ENCODE results near the gene CELA2A.
"Not testable (repeated sequence)": the region's sequence is repeated elsewhere in the genome, so short reads cannot be mapped to it uniquely, and the experiment has no call there.

CELA2A gene

DNA sequence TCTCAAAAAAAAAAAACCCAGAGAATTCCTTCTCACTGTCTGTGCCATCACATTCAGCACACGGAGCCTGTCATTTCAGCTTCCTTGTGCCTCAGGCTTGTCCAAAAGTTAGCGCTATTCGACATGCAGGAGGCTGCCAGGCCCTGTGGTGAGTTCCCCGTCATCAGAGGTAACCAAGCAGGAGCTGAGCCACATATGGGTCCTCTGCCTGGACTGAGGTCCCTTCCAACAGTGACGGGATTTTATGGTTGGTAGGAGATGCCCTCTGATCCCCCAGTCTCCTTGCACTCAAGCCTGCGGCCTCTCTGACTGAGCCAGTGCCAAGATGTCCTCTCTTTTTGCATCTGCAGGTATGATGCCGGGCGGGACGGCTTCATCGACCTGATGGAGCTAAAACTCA is 31.0 kb upstream of the CELA2A start:
- no peak for DNase-seq

DNA sequence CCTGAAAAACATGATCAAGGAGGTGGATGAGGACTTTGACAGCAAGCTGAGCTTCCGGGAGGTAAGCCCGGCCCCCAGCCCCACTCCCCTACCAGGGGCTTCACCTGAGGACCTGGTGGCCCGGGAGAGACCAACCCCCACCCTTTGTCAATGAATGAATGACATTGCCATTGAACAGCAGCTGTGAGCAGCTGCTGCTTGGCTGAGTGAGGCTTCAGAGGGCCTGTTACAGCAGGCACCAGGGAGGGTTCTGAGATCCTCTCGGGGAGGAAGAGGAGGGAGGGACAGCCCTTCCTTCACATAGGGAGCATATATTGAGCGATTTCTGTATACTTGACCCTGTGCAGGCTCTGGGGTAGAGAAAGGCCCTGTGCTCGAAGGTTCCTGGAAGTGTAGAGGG is 30.6 kb upstream of the CELA2A start:
- no peak for DNase-seq

DNA sequence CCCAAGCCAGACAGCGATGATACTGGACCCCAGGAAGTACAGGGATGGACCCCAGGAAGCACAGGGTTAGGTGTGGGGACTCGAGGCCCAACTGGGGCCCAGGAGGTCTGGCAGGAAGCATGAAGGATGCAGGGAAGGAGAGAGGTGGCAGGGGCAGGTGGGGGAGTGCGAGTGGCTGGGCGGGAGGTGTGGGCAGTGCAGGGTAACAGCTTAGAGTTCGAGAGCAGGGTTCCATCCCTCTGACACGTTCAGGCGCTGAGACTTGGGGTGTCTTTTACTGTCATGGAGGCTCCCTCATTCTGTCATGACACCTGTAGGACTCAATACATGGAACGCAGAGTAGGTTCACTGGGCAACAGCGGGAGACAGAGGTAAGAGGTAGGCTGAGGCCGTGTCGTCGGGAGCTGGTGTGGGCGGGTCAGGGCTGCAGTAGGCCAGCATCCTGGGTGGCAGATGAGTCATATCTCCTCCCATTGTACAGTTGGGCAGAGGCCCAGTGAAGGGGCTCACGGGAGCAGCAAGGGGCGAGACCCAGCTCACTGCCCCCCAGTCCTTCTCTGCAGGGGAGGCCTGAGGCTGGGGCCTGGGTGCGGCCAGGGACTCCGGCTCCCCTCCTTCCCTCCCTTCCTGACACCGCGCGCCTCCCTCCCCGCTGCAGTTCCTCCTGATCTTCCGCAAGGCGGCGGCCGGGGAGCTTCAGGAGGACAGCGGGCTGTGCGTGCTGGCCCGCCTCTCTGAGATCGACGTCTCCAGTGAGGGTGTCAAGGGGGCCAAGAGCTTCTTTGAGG is 29.8 kb upstream of the CELA2A start:
- no peak for DNase-seq

DNA sequence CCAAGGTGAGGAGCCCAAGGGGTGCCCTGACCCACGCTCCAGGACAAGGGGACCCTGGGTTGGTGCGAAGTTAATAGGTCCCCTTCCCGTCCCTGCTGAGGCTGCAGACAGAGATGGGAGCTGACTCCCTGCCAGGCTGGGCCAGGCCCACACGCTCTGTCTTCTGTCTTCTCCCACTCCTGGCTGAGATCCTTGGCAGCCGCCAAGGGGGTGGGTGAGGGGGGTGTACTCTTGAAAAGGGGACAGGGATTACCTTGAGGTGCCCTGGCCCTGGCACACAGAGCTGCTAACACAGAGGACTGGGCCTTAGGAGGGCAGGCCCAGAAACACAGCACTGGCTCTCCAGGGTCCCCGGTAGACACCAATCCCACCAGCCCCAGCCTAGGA is 29.3 kb upstream of the CELA2A start:
- DNase-seq, result no peak

DNA sequence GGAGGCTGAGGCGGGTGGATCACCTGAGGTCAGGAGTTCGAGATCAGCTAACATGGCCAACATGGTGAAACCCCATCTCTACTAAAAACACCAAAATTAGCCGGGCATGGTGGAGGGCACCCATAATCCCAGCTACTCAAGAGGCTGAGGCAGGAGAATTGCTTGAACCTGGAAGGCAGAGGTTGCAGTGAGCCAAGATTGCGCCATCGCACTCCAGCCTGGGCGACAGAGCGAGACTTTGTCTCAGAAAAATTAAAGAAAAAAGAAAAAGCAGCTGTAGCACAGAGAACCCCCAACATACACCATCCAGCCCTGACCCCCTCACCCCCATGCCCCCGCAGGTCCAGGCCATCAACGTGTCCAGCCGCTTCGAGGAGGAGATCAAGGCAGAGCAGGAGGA is 28.3 kb upstream of the CELA2A start:
- not testable (repeated sequence) for DNase-seq

DNA sequence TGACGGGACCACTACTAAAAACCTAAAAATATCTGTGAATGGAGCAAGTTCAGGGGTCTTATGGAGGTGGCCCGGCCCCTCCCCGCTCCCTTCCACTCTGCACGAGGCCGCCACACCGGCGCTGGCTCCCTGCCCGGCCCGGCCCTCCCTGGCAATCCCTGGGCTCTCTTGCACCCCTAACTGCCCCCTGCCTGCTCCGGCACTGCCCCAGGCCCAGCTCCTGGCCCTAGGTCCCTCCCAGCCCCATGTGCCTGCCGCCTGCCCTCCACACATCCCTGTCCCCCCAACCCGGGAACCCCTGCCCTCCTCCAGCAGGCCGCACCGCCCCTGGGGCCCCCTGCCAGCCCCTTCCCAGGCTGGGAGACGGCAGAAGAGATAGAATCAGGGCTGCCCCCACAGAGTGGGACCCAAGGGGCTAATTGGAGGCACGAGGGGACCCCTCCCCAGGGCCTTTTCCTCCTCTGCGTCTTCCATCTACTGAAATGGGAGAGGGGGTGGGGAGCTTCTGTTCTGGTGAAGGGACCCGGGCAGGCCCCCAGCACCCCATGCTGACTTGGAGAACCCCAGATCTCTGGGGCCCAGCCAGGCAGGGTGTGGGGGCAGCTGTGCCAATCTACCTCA is 27.6 kb upstream of the CELA2A start:
- DNase-seq, result no peak

DNA sequence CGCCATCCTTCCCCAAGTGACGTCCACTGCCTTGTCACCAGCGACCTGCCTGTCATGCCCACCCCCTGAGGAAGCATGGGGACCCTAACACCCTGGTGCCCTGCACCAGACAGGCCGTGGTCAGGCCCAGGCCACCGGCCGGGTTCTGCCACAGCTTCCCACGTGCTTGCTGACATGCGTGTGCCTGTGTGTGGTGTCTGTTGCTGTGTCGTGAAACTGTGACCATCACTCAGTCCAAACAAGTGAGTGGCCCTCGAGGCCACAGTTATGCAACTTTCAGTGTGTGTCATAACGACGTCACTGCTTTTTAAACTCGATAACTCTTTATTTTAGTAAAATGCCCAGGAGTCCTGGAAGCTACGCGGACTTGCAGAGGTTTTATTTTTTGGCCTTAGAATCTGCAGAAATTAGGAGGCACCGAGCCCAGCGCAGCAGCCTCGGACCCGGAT is 26.8 kb upstream of the CELA2A start:
- DNase-seq, result no peak

DNA sequence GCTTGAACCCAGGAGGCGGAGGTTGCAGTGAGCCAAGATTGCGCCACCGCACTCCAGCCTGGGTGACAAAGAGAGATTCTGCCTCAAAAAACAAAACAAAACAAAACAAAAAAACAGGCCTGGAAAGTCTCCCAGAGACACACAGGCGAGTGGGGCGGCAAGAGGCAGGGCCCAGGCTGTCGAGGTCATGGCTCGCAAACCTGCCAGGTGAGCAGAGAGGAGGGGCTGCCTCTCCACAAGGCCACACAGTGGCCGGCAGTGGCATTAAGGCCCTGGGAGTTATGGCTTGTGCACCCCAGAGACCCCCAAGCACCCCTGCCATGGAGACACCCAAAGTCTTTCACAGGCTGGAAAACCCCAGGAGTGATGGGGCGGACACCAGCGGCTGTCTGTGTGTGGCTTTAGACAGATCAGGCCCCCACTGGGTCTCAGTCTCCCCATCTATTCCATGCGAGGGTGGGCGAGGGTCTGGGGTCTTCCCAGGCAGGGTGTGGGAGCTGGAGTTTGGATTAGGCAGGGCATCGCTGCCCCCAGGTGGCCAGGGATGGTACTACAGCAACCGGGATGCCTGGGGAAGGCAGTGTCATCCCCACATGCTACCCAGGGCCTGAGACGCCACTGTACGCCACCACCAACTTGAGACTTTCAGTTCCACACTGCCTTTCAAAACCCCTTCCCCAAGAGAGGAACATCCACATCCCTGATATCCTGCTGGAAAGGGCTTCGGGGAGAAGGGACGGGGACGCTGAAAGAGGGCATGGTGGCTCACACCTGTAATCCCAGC is 25.6 kb upstream of the CELA2A start:
- DNase-seq, result peak; percentile 30

DNA sequence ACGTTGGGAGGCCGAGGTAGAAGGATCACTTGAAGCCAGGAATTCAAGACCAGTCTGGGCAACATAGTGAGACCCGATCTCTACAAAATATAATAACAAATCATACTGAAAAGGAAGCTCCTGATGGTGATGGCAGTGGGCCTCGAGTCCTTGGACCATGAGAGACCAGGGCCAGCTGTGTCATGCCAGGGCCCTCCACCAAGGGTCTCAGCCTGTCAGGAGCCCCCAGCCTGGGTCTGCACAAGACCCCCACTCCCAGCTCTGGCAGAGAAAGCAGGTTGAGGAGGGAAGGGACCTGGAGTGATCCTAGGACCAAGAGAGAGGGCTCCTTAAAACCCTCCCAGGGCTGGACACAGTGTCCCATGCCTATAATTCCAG is 25.0 kb upstream of the CELA2A start:
- no peak for DNase-seq

DNA sequence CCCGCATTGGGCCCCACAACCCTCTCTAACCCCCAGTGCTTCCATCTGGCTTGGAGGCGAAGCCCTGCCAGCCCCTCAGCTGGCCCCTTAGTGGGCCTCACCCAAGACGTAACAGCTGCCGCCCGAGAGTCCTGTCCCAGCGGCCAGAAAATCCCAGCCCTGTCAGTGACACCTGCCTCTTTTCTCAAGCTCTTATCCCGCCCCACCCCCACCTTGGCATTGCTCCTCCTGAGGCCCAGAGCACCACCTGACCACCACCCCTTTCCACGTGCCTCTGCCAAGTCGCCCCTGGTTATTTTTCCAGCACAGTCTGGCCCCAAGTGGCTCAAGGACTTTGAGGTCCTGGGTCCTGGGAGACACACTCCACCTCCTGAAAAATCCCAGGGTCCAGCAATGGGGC is 24.2 kb upstream of the CELA2A start:
- peak; percentile 26 for DNase-seq

DNA sequence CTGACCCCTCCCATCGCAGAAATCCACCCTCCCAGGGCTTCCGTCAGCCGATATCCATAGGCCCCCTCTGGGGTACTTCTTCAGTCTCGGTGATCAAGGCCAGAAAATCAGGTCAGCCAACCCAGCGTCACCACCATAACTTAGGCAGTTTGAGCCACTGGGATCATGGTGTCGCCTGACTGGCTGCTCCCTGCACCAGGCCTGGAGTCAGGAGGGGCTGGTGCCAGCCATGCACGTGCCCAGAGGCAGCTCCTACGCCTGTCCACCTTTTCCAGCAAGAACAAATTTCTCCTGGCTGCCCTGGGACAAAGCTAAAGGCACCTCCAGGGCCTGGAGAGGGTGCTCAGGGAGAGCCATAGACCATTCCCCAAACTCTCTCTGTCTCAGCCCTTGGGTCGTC is 23.1 kb upstream of the CELA2A start:
- DNase-seq, result no peak

DNA sequence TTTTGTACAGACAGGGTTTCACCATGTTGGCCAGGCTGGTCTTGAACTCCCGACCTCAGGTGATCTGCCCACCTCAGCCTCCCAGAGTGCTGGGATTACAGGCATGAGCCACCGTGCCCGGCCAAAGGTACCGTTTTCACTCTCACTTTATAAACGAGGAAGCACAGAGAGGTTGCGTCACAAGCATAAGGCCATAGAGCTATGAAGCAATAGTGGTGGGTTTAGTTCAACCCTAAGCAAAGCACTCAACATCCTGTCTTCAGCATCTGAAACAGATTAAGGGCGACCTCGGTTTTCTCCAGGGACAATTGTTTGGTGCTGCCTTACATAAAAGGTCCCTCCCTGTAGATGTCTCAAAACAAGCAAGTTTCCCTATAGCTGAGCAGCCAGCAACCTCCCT is 21.8 kb upstream of the CELA2A start:
- DNase-seq, result not testable (repeated sequence)

DNA sequence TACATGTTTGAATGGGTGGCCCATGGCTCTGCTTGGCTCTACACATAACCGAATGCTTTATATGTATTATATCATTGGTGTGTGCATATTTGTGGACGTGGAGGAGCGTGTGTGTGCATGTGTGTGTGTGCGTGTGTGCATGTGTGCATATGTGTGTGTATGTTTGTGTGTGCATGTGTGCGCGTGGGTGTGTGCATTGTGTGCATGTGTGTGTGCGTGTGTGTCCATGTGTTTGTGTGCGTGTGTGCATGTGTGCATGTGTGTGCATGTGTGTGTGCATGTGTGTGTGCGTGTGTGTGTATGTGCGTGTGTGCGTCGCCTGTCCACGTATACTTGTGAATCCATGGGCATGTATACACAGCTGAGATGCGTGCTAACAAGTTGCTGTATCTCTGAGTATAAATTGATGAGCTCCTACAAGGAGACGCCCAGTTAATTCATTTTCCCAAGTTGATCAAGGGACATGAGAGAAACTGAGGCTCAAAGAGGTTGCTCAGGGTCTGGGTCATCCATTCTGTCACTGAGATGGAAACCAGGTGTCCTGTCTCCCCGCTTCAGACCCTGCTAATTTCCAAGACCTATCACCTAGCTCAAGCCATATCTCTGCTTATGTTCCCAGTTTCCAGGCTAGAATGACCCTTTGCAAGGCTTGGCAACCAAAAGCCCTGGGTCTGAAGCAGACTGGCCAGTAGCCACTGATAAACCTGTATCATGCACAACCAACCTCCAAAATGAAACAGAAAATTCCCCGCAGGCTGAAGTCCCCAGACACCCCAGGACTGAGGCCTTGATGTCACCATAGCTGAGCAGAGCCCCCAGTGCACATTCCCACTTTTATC is 21.1 kb upstream of the CELA2A start:
- no peak for DNase-seq

DNA sequence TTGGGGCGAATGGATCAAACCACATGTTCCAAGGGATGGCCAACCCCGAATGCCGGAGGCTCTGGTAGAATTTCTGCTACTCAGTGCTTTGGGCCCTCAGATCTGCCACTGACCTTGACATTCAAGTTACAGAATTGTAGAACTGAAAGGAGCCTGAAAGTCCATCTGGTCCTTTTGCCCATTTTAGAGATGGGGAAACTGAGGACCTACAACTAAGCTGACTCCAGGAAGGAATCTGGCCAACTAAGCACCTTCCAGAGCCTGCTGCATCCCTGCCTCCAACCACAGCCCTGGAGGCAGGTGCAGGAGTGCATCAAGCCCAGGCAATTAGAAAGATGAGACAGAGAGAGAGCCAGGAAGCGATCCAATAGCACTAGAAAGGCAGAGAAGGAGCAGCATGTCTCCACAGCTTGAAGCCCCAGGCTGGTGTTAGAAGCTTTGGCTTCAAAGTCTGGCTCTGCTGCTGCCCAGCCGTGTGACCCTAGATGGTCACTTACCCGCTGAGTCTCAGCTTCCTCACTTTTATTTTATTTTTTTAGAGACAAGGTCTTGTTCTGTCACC is 19.6 kb upstream of the CELA2A start:
- DNase-seq, result peak; percentile 67

DNA sequence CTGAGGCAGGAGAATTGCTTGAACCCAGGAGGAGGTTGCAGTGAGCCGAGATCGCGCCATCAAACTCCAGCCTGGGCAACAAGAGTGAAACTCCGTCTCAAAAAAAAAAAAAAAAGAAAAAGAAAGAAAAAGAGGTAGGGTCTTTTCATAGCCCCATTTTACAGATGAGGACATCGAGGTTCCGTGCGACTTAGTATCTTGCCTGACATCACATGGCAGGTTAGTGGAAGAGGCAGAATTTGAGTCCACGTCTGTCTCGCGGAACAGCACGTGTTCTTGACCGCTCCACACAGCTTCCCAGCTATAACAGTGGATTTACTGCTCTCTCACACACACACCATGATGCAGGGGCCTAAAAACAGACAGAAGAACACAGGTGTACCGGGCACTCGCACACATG is 17.2 kb upstream of the CELA2A start:
- DNase-seq, result no peak

DNA sequence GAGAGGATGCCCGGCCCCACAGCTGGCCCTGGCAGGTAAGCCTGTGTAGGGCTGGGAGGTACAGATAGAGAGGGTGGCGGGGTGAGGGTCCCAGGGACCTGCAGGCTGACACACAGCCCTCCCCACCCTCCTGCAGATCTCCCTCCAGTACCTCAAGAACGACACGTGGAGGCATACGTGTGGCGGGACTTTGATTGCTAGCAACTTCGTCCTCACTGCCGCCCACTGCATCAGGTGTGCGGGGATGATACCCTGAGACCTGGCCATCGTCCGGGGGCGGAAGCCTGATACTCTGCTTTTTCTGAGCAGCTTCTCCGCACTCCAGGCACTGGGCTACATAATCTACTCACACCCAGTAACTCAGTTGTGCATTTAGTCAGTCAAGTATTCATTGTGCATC is 16.2 kb upstream of the CELA2A start:
- DNase-seq, result no peak

DNA sequence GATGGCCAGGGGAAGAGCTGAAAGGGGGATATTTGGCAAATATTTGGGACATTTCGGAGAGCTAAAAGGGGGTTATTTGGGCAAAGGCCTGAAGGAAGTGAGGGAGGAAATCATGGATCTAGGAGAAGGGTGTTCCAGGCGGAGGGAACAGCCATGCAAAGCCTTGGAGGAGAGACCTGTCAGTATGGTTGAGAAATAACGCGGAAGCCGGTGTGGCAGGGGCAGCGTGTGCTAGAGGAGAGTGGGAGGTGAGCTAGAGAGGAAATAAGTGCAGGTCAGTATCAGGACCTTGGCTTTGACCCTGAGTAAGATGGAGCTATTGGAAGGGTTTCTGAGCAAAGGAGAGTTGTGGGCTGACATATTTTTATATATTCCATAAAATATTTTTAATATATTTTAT is 15.3 kb upstream of the CELA2A start:
- no peak for DNase-seq

DNA sequence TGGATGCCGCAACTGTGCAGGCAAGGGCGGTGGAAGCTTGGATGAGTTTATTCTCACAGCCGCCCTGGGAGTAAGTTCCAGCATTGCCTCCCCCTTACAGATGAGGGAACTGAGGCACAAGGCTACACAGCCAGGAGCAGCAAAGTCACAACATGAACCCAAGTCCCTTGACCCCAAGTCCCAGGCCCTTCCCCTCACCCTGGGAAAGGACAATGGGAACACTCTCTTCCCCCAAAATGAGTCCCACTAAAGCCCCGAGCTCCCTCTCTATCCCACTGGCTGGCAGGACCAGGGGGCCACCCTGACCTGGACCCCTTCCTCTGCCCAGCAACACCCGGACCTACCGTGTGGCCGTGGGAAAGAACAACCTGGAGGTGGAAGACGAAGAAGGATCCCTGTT is 14.4 kb upstream of the CELA2A start:
- DNase-seq, result no peak

DNA sequence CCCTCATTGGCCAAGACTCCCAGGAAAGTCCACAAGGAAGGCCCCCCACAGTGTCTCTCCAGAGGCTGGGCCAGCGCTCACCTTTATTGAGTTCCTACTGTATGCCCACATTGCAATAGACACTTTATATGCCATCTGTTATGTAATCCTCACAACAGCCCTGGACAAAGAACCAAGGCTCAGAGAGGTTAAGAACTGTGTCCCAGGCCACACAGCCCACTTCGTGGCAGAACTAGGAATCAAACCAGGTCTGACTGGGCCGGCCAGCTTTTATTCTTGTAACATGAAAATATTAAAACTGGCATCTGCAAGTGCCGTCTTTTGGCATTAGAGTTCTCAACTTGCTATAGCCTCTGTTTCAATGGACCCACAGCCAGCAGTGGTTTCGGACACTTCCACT is 13.8 kb upstream of the CELA2A start:
- DNase-seq, result no peak

DNA sequence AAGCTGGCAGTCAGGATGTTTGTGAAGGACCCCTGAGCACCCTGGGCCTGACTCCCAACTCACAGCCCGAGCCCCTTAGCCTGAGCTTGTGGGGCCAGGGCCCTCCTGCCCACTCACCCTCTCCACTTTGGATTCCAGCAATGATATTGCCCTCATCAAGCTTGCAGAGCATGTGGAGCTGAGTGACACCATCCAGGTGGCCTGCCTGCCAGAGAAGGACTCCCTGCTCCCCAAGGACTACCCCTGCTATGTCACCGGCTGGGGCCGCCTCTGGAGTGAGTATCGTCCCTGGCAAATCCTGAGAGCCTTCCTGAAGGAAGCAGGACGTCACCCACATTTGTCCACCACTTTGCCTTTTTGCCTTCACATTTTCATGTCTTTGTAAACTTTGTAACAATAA is 13.3 kb upstream of the CELA2A start:
- peak; percentile 26 for DNase-seq

DNA sequence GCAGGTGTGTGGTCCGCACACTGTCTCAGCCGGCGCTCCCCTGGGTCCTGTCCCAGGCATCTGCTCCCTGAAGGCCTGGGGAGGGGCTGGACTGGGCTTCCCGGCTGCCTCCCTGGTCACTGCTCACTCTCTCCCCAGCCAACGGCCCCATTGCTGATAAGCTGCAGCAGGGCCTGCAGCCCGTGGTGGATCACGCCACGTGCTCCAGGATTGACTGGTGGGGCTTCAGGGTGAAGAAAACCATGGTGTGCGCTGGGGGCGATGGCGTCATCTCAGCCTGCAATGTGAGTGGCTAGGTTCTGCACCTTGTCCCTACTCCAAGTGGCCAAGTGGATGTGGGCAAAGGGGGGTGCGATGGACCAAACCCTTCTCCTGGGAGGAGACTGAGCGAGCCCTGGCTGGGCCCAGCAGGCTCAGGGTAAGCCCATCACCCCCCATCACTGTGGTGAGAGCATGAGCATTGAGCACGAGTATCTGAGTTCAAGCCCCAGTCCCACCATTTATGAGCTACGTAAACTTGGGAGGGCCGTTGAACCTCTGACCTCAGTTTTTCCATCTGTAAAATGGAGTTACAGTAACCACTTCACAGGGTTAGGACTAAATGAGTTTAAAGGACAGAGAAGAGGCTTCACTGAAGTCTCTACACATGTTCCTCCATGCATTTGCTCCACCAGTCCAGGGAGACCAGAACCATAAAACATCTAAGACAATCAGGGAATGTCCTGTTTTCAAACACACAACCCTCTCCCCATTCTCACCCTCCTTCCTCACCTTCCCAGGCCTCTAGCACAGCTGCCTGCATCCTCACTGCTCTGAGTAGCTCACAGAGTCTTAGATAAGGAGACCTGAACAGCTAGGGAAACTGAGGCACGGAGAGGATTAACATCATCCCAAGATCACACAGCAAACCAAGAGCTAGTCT is 11.8 kb upstream of the CELA2A start:
- DNase-seq, result no peak
